ENCODE results near the gene LCN12. TPM values are rescaled to one million over a fixed set of nuclear protein-coding genes. Genes with fewer than 3 reads are reported as not detected.

The LCN12 gene
- total RNA-seq, 1 experiment from 2014 or later: 4.2 TPM

- TF ChIP-seq CTCF (IDR thresholded peaks at IDR 0.05 in 2 of 3, conservative IDR thresholded peaks at IDR 0.05 in 1 of 3; ENCODE audit: borderline replicate concordance in 1 of 3, insufficient read depth in 1 of 3, low read depth in 2 of 3, low read length in 2 of 3) (no peak), MAX (IDR thresholded peaks at IDR 0.05) (no peak), RAD21 (IDR thresholded peaks at IDR 0.05; ENCODE audit: low read depth) (no peak), POLR2A (IDR thresholded peaks at IDR 0.05; ENCODE audit: borderline replicate concordance, extremely low read depth, insufficient read depth, insufficient read length) (no peak), EZH2 (IDR thresholded peaks at IDR 0.05) (no peak), YY1 (IDR thresholded peaks at IDR 0.05; ENCODE audit: extremely low read depth, insufficient replicate concordance, low read depth, low read length) (no peak), ATF3 (IDR thresholded peaks at IDR 0.05) (no peak), CEBPB (IDR thresholded peaks at IDR 0.05; ENCODE audit: low read depth) (no peak)
Measured at GRCh38 chr9:136972743-136973142, 20.7 kb downstream of the LCN12 start (continued).

- Histone ChIP-seq H2AFZ (ENCODE audit: low read depth, low read length, poor library complexity, severe bottlenecking) (no peak overlapping the region), H3K79me2 (ENCODE audit: insufficient read depth, low read length) (no peaks in the 10 kb centered on the region), H3K9me2 (ENCODE audit: insufficient read depth) (no peaks in the 10 kb centered on the region), H3K9ac (ENCODE audit: low read length) (no peak overlapping the region), H3K4me3 (replicated peaks in 1 of 2; ENCODE audit: low read depth in 1 of 2, low read length in 2 of 2) (no peak overlapping the region), H3K4me1 (ENCODE audit: control insufficient read depth in 1 of 2, insufficient read depth in 2 of 2, low read length in 2 of 2) (peaks cover 2 to 29% of the 10 kb centered on the region in 2 experiments; a peak in 3 of 4 replicates), H3K27ac (ENCODE audit: low read depth, low read length) (no peak overlapping the region), H3K4me2 (ENCODE audit: low read length) (no peak overlapping the region), H3K9me3 (ENCODE audit: control insufficient read depth in 1 of 2, insufficient read depth in 1 of 2, low read depth in 1 of 2, low read length in 2 of 2) (no peaks in the 10 kb centered on the region), H4K20me1 (ENCODE audit: insufficient read depth) (no peaks in the 10 kb centered on the region), H3K27me3 (ENCODE audit: insufficient read depth, low read length) (no peaks in the 10 kb centered on the region), H3K36me3 (ENCODE audit: control insufficient read depth in 1 of 2, insufficient read depth in 2 of 2, low read length in 2 of 2) (no peaks in the 10 kb centered on the region)
- RAD21 ChIA-PET (ENCODE audit: low non-redundant PET in 1 of 2, low total read pairs in 2 of 2, uncharacterized antibody in 2 of 2, unreplicated experiment in 2 of 2): no interaction called here
- intact Hi-C loops (cut with micrococcal nuclease): no loop called here
- POLR2A ChIA-PET: interaction anchor here (1.0 kb wide), 1 partner anchor 9 kb away, joined by 3 read pairs; no protein-coding TSS in a partner anchor
- CTCF ChIA-PET: interaction anchor here (1.2 to 2.0 kb wide), 2 partner anchors 26 to 56 kb away, joined by 3 to 8 read pairs; no protein-coding TSS in a partner anchor
- no TSS peak for BruUV-seq (replicated peaks)
- DNase-seq (ENCODE audit: low read depth, low spot score): no peak
- ATAC-seq: no peak
- TF ChIP-seq YY1 (IDR thresholded peaks at IDR 0.05; ENCODE audit: extremely low read depth, insufficient replicate concordance, low read depth, low read length): no peak
- no peak for TF ChIP-seq POLR2AphosphoS5 (IDR thresholded peaks at IDR 0.05; ENCODE audit: low read depth, low read length)
- no peak for TF ChIP-seq EGR1 (IDR thresholded peaks at IDR 0.05; ENCODE audit: low read depth)
- no peak for TF ChIP-seq POLR2A (IDR thresholded peaks at IDR 0.05; ENCODE audit: borderline replicate concordance, extremely low read depth, insufficient read depth, insufficient read length)
- TF ChIP-seq CEBPB (IDR thresholded peaks at IDR 0.05; ENCODE audit: low read depth): no peak
- no peak for TF ChIP-seq CTCF (IDR thresholded peaks at IDR 0.05 in 2 of 3, conservative IDR thresholded peaks at IDR 0.05 in 1 of 3; ENCODE audit: borderline replicate concordance in 1 of 3, insufficient read depth in 1 of 3, low read depth in 2 of 3, low read length in 2 of 3)
- no peak for TF ChIP-seq ZBTB33 (IDR thresholded peaks at IDR 0.05; ENCODE audit: extremely low read depth, insufficient replicate concordance, low read length)
- no peak for TF ChIP-seq SIN3A (IDR thresholded peaks at IDR 0.05; ENCODE audit: low read depth)
- no peak for TF ChIP-seq SRF (IDR thresholded peaks at IDR 0.05; ENCODE audit: low read depth)
- TF ChIP-seq JUND (IDR thresholded peaks at IDR 0.05): no peak
- no peak for TF ChIP-seq ZNF274 (IDR thresholded peaks at IDR 0.05; ENCODE audit: low read depth, low read length)
- no peak for TF ChIP-seq CBX3 (IDR thresholded peaks at IDR 0.05; ENCODE audit: low read depth)
Measured at GRCh38 chr9:136973618-136974617, 21.8 kb downstream of the LCN12 start.
